Duodenal mucosa (tissue), 2 donors: ENCODE results near the gene MACROD1.

Experiments
- H3K27ac ChIP-seq: one replicate; pipeline ENCODE4 v1.7.0; 2013; ENCODE audit warnings: low read depth, low read length
- H3K27me3 ChIP-seq, 2 donors: one replicate each; pipeline ENCODE4 v1.7.0; 2013; ENCODE audit warnings: low read length in 2 of 2, control low read depth in 1 of 2; ENCODE audit not compliant: insufficient read depth in 2 of 2, control insufficient read depth in 1 of 2
- H3K36me3 ChIP-seq, 2 donors: one replicate each; pipeline ENCODE4 v1.7.0; 2013; ENCODE audit warnings: low read length in 2 of 2, control low read depth in 1 of 2; ENCODE audit not compliant: insufficient read depth in 2 of 2, control insufficient read depth in 1 of 2
- H3K4me1 ChIP-seq, 2 donors: one replicate each; pipeline ENCODE4 v1.7.0; 2013; ENCODE audit warnings: low read length in 2 of 2, control low read depth in 1 of 2; ENCODE audit not compliant: insufficient read depth in 2 of 2, control insufficient read depth in 1 of 2
- H3K4me3 ChIP-seq, 2 donors: one replicate each; pipeline ENCODE4 v1.7.0; 2013; ENCODE audit warnings: low read length in 2 of 2, low read depth in 1 of 2
- H3K9ac ChIP-seq, 2 donors: one replicate each; pipeline ENCODE4 v1.7.0; 2013; ENCODE audit warnings: low read length in 2 of 2, low read depth in 1 of 2
- H3K9me3 ChIP-seq, 2 donors: one replicate each; pipeline ENCODE4 v1.7.0; 2013; ENCODE audit warnings: low read length in 2 of 2, control low read depth in 1 of 2; ENCODE audit not compliant: control insufficient read depth in 1 of 2

The MACROD1 gene

GRCh38 chr11:64151337-64151736 is 14.6 kb downstream of the MACROD1 start:
- H3K4me3 ChIP-seq, result no peak overlapping the region
- H3K27ac ChIP-seq, result no peak overlapping the region
- no peaks in the 10 kb centered on the region for H3K9me3 ChIP-seq
- H3K4me1 ChIP-seq, result no peaks in the 10 kb centered on the region
- no peaks in the 10 kb centered on the region for H3K27me3 ChIP-seq
- H3K9ac ChIP-seq, result no peak overlapping the region
- no peaks in the 10 kb centered on the region for H3K36me3 ChIP-seq

DNA sequence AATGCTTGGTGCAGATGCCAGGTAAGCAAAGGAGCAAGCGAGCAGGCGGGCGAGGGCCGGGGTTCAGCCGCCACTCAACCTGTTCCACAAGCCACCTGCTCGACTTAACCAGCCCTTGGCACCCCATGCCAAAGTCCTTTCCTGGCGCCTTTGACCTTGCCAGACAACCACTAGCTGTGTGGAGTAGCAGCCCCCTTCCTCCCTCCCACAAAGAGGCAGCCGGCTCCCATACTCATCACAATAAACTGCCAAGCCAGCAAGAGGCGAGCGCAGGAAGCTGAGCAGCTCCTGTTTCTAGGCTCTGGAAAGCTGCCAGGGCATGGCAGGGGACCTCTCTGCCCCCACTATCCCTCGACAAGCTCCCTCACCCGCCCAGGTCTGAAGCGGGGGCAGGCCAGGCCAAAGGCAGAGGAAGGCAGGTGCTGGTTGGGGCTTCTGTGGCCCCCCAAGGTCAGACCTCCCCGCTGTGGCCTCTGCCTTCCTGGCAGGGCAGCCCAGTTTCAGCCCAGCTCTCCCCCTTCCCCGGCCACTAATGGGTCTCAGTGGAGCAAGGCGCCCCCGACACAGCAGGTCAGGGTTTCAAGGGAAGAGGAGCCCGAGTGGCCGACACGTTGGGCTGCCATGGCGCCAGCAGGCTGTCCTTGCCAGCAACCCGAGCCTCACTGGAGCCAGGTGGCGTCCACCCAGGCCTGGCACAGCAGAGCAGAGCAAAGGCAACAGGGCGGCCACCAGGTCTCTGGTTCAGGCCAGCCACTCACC is 15.3 kb downstream of the MACROD1 start:
- Histone ChIP-seq H3K27ac (no peak overlapping the region), H3K9ac (no peak overlapping the region), H3K4me3 (no peak overlapping the region), H3K4me1 (no peaks in the 10 kb centered on the region), H3K27me3 (no peaks in the 10 kb centered on the region), H3K9me3 (no peaks in the 10 kb centered on the region), H3K36me3 (no peaks in the 10 kb centered on the region)

DNA sequence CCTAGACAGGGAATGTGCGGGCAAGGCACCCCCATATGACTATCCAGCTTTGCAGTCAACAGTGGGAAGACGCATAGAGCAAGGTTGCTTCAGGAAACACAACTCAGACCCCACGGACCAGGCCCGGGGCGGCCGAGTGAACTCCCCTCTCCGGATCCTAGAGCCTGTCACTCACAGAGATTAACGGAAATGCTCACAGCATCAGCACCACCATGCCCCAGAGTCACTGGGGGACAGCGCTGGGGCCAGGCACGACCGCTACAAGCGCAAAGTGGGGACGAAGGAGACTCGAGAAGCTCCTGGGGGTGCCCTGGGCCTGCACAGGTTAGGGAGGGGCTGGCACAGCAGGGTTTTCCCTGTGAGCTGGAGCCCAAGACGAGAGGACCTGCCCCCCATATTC is 15.9 kb downstream of the MACROD1 start:
- H3K9ac ChIP-seq, result no peak overlapping the region
- H3K27ac ChIP-seq, result no peak overlapping the region
- H3K36me3 ChIP-seq, result no peaks in the 10 kb centered on the region
- no peaks in the 10 kb centered on the region for H3K4me1 ChIP-seq
- H3K27me3 ChIP-seq, result no peaks in the 10 kb centered on the region
- H3K9me3 ChIP-seq, result no peaks in the 10 kb centered on the region
- no peak overlapping the region for H3K4me3 ChIP-seq

DNA sequence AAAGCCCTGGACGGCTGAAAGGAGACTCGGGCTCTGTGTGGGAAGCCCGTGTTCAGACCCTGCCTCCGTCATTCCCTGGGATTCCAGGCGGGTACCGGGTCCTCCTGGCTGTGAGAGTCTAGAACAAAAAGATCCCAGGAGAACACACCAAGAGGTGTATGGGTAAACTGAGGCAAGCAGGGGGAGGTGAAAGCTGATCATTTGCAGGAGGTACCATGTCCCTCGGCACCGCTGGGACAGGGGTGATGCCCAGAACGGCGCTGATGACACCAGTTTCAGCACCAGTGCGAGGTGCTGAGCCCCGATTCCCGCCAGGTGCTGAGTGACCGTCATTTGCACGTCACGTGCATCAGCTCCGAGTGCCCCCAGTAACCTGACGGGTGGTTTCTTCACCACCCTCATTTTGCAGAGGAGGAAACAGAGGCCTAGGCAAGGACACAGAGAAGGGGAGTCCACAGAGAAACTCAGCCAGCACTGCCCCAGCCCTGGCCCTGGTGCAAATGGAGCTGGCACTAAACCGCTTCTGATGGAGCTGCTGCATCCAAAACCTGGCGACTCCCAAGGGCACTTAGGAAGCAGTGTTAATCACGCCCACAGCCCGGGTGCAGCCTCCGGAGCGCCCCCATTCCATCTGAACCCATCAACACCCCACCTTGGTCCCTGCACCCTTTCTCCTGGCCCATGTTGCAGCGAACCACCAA is 16.8 kb downstream of the MACROD1 start:
- Histone ChIP-seq H3K27ac (no peak overlapping the region), H3K4me3 (no peak overlapping the region), H3K27me3 (no peaks in the 10 kb centered on the region), H3K9ac (no peak overlapping the region), H3K4me1 (no peaks in the 10 kb centered on the region), H3K9me3 (no peaks in the 10 kb centered on the region), H3K36me3 (no peaks in the 10 kb centered on the region)

- Histone ChIP-seq H3K9me3 (no peaks in the 10 kb centered on the region), H3K9ac (no peak overlapping the region), H3K27me3 (no peaks in the 10 kb centered on the region), H3K36me3 (no peaks in the 10 kb centered on the region), H3K4me3 (peak overlapping the region in 1 of 2 donors; percentile 12), H3K4me1 (no peaks in the 10 kb centered on the region), H3K27ac (no peak overlapping the region)
Observed at GRCh38 chr11:64148226-64148916, 17.5 kb downstream of the MACROD1 start.

GRCh38 chr11:64146036-64146955 is 19.6 kb downstream of the MACROD1 start:
- no peak overlapping the region for H3K4me3 ChIP-seq
- H3K4me1 ChIP-seq, result no peaks in the 10 kb centered on the region
- H3K27ac ChIP-seq, result no peak overlapping the region
- H3K9me3 ChIP-seq, result no peaks in the 10 kb centered on the region
- H3K27me3 ChIP-seq, result no peaks in the 10 kb centered on the region
- H3K9ac ChIP-seq, result no peak overlapping the region
- no peaks in the 10 kb centered on the region for H3K36me3 ChIP-seq

- H3K9ac ChIP-seq, result no peak overlapping the region
- no peak overlapping the region for H3K27ac ChIP-seq
- no peaks in the 10 kb centered on the region for H3K27me3 ChIP-seq
- no peaks in the 10 kb centered on the region for H3K4me1 ChIP-seq
- H3K9me3 ChIP-seq, result no peaks in the 10 kb centered on the region
- H3K4me3 ChIP-seq, result no peak overlapping the region
- no peaks in the 10 kb centered on the region for H3K36me3 ChIP-seq
Observed at GRCh38 chr11:64144587-64145472, 21.1 kb downstream of the MACROD1 start.

GRCh38 chr11:64141081-64141783 is 24.7 kb downstream of the MACROD1 start:
- Histone ChIP-seq H3K27me3 (no peaks in the 10 kb centered on the region), H3K36me3 (no peaks in the 10 kb centered on the region), H3K27ac (peak overlapping the region; percentile 20), H3K9ac (no peak overlapping the region), H3K9me3 (no peaks in the 10 kb centered on the region), H3K4me3 (no peak overlapping the region), H3K4me1 (no peaks in the 10 kb centered on the region)

- Histone ChIP-seq H3K27ac (no peak overlapping the region), H3K27me3 (no peaks in the 10 kb centered on the region), H3K4me3 (no peak overlapping the region), H3K4me1 (no peaks in the 10 kb centered on the region), H3K36me3 (no peaks in the 10 kb centered on the region), H3K9me3 (no peaks in the 10 kb centered on the region), H3K9ac (no peak overlapping the region)
Observed at GRCh38 chr11:64140082-64140481, 25.8 kb downstream of the MACROD1 start.
